ENCODE data around the gene PRR12.
A peak's percentile ranks its signal among the peaks of the same experiment; 100 is the strongest.

Gene PRR12

GRCh38 chr19:49629659-49630058 is 38.7 kb downstream of the PRR12 start:
- no peak for TF ChIP-seq TAF1 (IDR thresholded peaks at IDR 0.05; ENCODE audit: borderline replicate concordance, insufficient read depth, low read length)
- no peak for TF ChIP-seq SIN3A (IDR thresholded peaks at IDR 0.05; ENCODE audit: borderline replicate concordance, insufficient read depth, low read length)
- TF ChIP-seq FOXP2 (optimal IDR thresholded peaks at IDR 0.05; ENCODE audit: borderline replicate concordance, extremely low read depth, extremely low read length, insufficient read depth): no peak
- TF ChIP-seq, protein P1, sequence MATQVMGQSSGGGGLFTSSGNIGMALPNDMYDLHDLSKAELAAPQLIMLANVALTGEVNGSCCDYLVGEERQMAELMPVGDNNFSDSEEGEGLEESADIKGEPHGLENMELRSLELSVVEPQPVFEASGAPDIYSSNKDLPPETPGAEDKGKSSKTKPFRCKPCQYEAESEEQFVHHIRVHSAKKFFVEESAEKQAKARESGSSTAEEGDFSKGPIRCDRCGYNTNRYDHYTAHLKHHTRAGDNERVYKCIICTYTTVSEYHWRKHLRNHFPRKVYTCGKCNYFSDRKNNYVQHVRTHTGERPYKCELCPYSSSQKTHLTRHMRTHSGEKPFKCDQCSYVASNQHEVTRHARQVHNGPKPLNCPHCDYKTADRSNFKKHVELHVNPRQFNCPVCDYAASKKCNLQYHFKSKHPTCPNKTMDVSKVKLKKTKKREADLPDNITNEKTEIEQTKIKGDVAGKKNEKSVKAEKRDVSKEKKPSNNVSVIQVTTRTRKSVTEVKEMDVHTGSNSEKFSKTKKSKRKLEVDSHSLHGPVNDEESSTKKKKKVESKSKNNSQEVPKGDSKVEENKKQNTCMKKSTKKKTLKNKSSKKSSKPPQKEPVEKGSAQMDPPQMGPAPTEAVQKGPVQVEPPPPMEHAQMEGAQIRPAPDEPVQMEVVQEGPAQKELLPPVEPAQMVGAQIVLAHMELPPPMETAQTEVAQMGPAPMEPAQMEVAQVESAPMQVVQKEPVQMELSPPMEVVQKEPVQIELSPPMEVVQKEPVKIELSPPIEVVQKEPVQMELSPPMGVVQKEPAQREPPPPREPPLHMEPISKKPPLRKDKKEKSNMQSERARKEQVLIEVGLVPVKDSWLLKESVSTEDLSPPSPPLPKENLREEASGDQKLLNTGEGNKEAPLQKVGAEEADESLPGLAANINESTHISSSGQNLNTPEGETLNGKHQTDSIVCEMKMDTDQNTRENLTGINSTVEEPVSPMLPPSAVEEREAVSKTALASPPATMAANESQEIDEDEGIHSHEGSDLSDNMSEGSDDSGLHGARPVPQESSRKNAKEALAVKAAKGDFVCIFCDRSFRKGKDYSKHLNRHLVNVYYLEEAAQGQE (IDR thresholded peaks at IDR 0.05; ENCODE audit: insufficient read depth in 1 of 2, low read depth in 2 of 2, low read length in 2 of 2): no peak
- TF ChIP-seq POLR2AphosphoS5 (IDR thresholded peaks at IDR 0.05; ENCODE audit: low read depth, low read length): no peak

GRCh38 chr19:49631014-49631588 is 40.1 kb downstream of the PRR12 start:
- TF ChIP-seq POLR2AphosphoS5 (IDR thresholded peaks at IDR 0.05; ENCODE audit: low read depth, low read length) (0 out of 2 replicates have a peak, but pooled peaks have one; percentile 28), SIN3A (IDR thresholded peaks at IDR 0.05; ENCODE audit: borderline replicate concordance, insufficient read depth, low read length) (no peak), FOXP2 (optimal IDR thresholded peaks at IDR 0.05; ENCODE audit: borderline replicate concordance, extremely low read depth, extremely low read length, insufficient read depth) (no peak)

GRCh38 chr19:49631610-49632192 is 40.7 kb downstream of the PRR12 start:
- TF ChIP-seq SIN3A (IDR thresholded peaks at IDR 0.05; ENCODE audit: borderline replicate concordance, insufficient read depth, low read length) (no peak), TAF1 (IDR thresholded peaks at IDR 0.05; ENCODE audit: borderline replicate concordance, insufficient read depth, low read length) (no peak), POLR2AphosphoS5 (IDR thresholded peaks at IDR 0.05; ENCODE audit: low read depth, low read length) (0 out of 2 replicates have a peak, but pooled peaks have one; percentile 37), FOXP2 (optimal IDR thresholded peaks at IDR 0.05; ENCODE audit: borderline replicate concordance, extremely low read depth, extremely low read length, insufficient read depth) (no peak)

DNA sequence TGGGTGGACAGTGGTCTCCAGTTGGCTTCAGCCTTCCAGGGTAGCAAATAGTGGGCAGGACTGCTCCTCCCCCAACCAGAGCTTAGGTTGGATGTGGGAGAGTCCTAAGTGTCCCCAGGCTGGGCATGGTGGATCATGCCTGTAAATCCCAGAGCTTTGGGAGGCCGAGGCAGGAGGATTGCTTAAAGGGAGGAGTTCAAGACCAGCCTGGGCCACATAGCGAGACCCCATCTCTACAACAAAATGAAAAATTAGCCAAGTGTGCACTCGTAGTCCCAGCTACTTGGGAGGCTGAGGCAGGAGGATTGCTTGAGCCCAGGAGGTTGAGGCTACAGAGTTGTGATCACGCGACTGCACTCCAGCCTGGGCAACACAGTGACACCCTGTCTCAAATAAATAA is 41.6 kb downstream of the PRR12 start:
- TF ChIP-seq TAF1 (IDR thresholded peaks at IDR 0.05; ENCODE audit: borderline replicate concordance, insufficient read depth, low read length) (no peak), SIN3A (IDR thresholded peaks at IDR 0.05; ENCODE audit: borderline replicate concordance, insufficient read depth, low read length) (no peak), POLR2AphosphoS5 (IDR thresholded peaks at IDR 0.05; ENCODE audit: low read depth, low read length) (no peak), FOXP2 (optimal IDR thresholded peaks at IDR 0.05; ENCODE audit: borderline replicate concordance, extremely low read depth, extremely low read length, insufficient read depth) (no peak)
- TF ChIP-seq, protein P1 (IDR thresholded peaks at IDR 0.05; ENCODE audit: insufficient read depth in 1 of 2, low read depth in 2 of 2, low read length in 2 of 2): no peak

GRCh38 chr19:49635530-49636232 is 44.7 kb downstream of the PRR12 start:
- TF ChIP-seq, protein P1 (IDR thresholded peaks at IDR 0.05; ENCODE audit: insufficient read depth in 1 of 2, low read depth in 2 of 2, low read length in 2 of 2): no peak
- TF ChIP-seq SIN3A (IDR thresholded peaks at IDR 0.05; ENCODE audit: borderline replicate concordance, insufficient read depth, low read length): no peak
- TF ChIP-seq POLR2AphosphoS5 (IDR thresholded peaks at IDR 0.05; ENCODE audit: low read depth, low read length): no peak
- no peak for TF ChIP-seq FOXP2 (optimal IDR thresholded peaks at IDR 0.05; ENCODE audit: borderline replicate concordance, extremely low read depth, extremely low read length, insufficient read depth)
- TF ChIP-seq TAF1 (IDR thresholded peaks at IDR 0.05; ENCODE audit: borderline replicate concordance, insufficient read depth, low read length): no peak
